Mucosa of descending colon (tissue), 3 donors: ENCODE measurements around the gene PKN1. TPM values are rescaled to one million over a fixed set of nuclear protein-coding genes. Genes with fewer than 3 reads are reported as not detected.

Experiments
- ATAC-seq: fragments of 200-7000 bp; cut with Tn5 transposase; one replicate; pipeline ENCODE4 v1.9.1; 2020; ENCODE audit warnings: mild to moderate bottlenecking, moderate library complexity
- DNase-seq, 3 donors: peaks; one replicate each; pipeline ENCODE4 v3.0.0-alpha.2; 2020
- H3K36me3 ChIP-seq: fragments of 200-600 bp; one replicate; pipeline ENCODE4 v1.8.0; 2021; ENCODE audit warnings: low read depth, mild to moderate bottlenecking
- H3K4me1 ChIP-seq: fragments of 200-600 bp; one replicate; pipeline ENCODE4 v1.8.0; 2021; ENCODE audit warnings: low read depth, mild to moderate bottlenecking
- H3K4me3 ChIP-seq: fragments of 200-600 bp; one replicate; pipeline ENCODE4 v1.8.0; 2021; ENCODE audit warnings: mild to moderate bottlenecking
- H3K9me3 ChIP-seq: fragments of 200-600 bp; one replicate; pipeline ENCODE4 v1.8.0; 2021; ENCODE audit warnings: mild to moderate bottlenecking
- CTCF ChIP-seq: fragments of 200-600 bp; IDR thresholded peaks from one replicate; pipeline ENCODE4 v1.8.0; 2022; ENCODE audit warnings: antibody characterized with exemption, mild to moderate bottlenecking
- intact Hi-C, 2 donors: fragments of 100-400 bp; cut with DNase I in 1 of 2; cut with micrococcal nuclease in 1 of 2; formaldehyde crosslinking; loops; one replicate each; pipeline versions ENCODE4 v1.11.0 to v1.11.1; 2022; cut with DNase I, micrococcal nuclease
- total RNA-seq, 3 donors: library from RNA; stranded (reverse); fragmentation: NEBNext Ultra II Directional in 2 of 3; extraction: Animal tissue kit (Norgen Biotek cat#: 25700) in 2 of 3; gene quantifications; one replicate each; pipeline versions ENCODE4 v1.2.1 to v1.2.4, GENCODE V29; 2021 to 2023
- donor health status: DM: no; HTN: no; CAD: no; lungs with moderate emphysema.
- donor health status: DM: no; HTN: no; CAD: no.
- donor health status: DM: no; HTN: yes; CAD: no.

Gene PKN1
- total RNA-seq, 3 donors from 2014 or later = 30.1 to 117 (median 42.0) TPM

- peaks cover 25% of the 10 kb centered on the region for H3K4me1 ChIP-seq
- peaks cover 9% of the 10 kb centered on the region for H3K36me3 ChIP-seq
- TF ChIP-seq CTCF = no peak
- ATAC-seq (no peak), DNase-seq (no peak)
- intact Hi-C loops = no loop called here
- no peaks in the 10 kb centered on the region for H3K9me3 ChIP-seq
- no peak overlapping the region for H3K4me3 ChIP-seq
Observed at GRCh38 chr19:14409146-14410023, 23.7 kb upstream of the PKN1 start.

GRCh38 chr19:14410091-14411051 is 22.7 kb upstream of the PKN1 start:
- Histone ChIP-seq H3K4me3 (no peak overlapping the region), H3K4me1 (peaks cover 25% of the 10 kb centered on the region), H3K36me3 (peaks cover 9% of the 10 kb centered on the region), H3K9me3 (no peaks in the 10 kb centered on the region)
- TF ChIP-seq CTCF = no peak
- DNase-seq = peak in 2 of 3 donors; percentile 53 to 70
- ATAC-seq = peak; percentile 2
- intact Hi-C loops = no loop called here

- intact Hi-C loops = no loop called here
Observed at GRCh38 chr19:14411161-14411937, 21.8 kb upstream of the PKN1 start.

GRCh38 chr19:14411938-14412245 is 21.2 kb upstream of the PKN1 start:
- TF ChIP-seq CTCF = no peak
- peaks cover 9% of the 10 kb centered on the region for H3K36me3 ChIP-seq
- intact Hi-C loops = no loop called here
- peaks cover 26% of the 10 kb centered on the region for H3K4me1 ChIP-seq
- DNase-seq (no peak), ATAC-seq (no peak)
- no peaks in the 10 kb centered on the region for H3K9me3 ChIP-seq
- no peak overlapping the region for H3K4me3 ChIP-seq

More at GRCh38 chr19:14411161-14411937, 21.8 kb upstream of the PKN1 start:
- peaks cover 22% of the 10 kb centered on the region for H3K4me1 ChIP-seq
- H3K4me3 ChIP-seq = no peak overlapping the region
- no peak for TF ChIP-seq CTCF
- no peak for ATAC-seq
- no peaks in the 10 kb centered on the region for H3K9me3 ChIP-seq
- peaks cover 9% of the 10 kb centered on the region for H3K36me3 ChIP-seq
- no peak for DNase-seq

GRCh38 chr19:14412324-14412995 is 20.6 kb upstream of the PKN1 start:
- no peaks in the 10 kb centered on the region for H3K9me3 ChIP-seq
- H3K4me1 ChIP-seq = peaks cover 31% of the 10 kb centered on the region
- intact Hi-C loops = no loop called here
- DNase-seq (no peak), ATAC-seq (no peak)
- no peak overlapping the region for H3K4me3 ChIP-seq
- H3K36me3 ChIP-seq = peaks cover 9% of the 10 kb centered on the region
- no peak for TF ChIP-seq CTCF
